ENCODE measurements around the gene SLC4A3.

The SLC4A3 gene

DNA sequence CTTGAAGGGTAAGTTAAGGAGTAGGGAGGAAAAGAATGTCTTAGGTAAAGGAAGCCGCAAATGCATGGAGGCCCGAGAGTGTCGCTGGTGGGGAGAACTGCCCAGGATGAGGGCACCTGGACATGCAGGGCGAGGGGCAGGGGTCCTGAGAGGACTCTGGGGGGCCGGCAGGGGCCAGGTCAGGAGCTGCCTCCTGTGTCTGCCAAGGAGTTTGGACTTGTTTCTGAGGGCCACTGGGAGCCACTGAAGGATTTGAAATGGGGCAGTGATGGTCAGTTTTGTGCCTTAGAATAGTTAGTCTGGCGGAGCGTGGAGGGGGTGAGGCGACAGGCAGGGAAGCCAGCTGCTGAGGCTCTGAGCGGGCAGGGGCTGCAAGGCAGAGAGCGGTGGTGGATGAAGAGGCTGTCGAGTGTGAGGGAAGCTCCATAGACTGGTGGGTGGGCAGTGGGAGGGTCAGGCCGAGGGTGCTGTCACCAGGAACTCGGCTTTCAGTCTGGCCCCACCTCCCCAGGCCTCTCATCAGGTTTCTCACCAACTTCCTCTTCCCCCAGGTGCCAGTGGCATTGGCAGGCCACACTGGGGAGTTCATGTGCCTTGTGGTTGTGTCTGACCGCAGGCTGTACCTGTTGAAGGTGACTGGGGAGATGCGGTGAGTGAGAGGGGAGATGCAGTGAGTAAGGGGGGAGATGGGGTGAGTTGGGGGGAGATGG is 14.7 kb upstream of the SLC4A3 start:
- DNase-seq (ENCODE audit: low read depth) = no peak

- DNase-seq (ENCODE audit: low read depth) = no peak
Measured at GRCh38 chr2:219613461-219614070, 13.9 kb upstream of the SLC4A3 start.

- no peak for DNase-seq (ENCODE audit: low read depth)
Measured at GRCh38 chr2:219614076-219614860, 13.2 kb upstream of the SLC4A3 start.

GRCh38 chr2:219615036-219615435 is 12.4 kb upstream of the SLC4A3 start:
- no peak for DNase-seq (ENCODE audit: low read depth)

- DNase-seq (ENCODE audit: low read depth) = no peak
Measured at GRCh38 chr2:219615894-219616293, 11.5 kb upstream of the SLC4A3 start.

- no peak for DNase-seq (ENCODE audit: low read depth)
Measured at GRCh38 chr2:219616550-219616949, 10.9 kb upstream of the SLC4A3 start.

DNA sequence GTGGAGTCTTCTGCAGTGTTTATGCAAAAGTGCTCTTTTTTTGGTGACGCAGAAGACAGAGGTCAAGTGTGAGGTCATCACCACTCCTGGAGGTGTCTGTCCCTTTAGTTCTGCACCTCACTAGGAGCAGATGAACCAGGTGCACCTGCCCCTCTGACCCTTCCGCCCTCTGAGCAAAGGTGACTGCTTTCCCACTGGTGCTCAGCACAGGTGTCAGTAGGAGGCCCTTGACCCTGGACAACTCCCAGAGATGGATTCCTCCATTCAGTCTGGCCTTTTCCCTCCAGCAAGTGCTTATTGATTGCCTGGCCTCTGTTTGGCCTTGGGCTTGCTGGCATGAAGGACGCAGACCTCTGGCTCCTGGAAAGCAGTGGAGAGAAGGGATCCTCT is 8.7 kb upstream of the SLC4A3 start:
- DNase-seq (ENCODE audit: low read depth) = no peak

DNA sequence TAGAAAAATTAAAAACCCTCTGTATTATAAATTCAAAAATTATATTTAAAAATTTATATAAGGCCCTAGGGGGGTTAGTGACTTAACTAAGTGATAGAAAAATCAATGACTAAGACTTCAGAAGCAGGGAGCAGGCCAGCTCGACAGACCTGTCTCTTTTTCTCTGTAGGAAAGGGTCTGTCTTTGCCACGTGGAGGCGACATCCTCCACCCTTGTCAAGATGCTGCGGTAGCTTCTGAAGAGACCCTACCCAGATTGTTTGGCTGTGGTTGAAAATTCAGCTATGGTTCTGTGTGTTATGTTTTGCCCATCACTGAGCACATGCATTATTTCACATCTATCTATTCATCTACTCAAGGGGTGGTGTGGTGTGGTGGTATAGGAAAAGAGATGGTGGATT is 8.2 kb upstream of the SLC4A3 start:
- no peak for DNase-seq (ENCODE audit: low read depth)

DNA sequence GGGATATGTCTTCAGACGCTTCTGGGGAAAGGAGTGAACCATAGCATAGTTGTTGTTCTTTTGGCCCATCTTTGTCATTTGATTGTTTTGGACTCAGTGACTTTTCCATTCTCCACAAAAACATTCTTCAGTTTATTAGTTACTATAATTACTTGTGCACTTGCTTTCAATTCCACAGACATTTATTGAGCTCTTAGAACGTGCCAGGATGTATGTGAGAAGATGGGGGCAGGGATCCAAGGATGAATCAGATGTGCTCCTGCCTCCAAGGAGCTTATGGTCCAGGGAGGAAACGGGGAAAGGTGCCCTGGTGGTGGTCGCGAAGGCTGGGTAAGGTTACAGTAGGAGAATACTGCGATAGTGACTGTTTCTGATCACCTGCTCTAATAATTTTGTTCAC is 6.9 kb upstream of the SLC4A3 start:
- no peak for DNase-seq (ENCODE audit: low read depth)

DNA sequence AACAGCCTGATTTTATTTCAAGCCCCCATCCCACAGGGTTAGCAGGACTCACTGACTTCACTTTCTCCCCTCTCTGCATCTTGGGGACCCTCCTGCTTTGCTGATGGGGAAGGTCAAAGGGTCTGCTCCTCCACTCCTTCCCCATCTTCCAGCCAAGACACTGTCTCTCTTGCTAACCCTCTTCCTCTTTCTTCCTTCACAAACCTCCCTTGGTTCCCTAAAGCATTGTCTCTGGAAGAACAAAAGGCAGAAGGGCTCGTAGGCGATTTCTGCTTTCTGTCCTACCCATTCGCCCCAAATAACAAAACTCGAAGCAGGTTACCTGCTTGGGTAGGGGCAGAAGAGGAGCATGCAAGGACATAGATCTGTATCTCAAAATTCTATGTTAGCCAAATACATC is 5.5 kb upstream of the SLC4A3 start:
- no peak for DNase-seq (ENCODE audit: low read depth)

- no peak for DNase-seq (ENCODE audit: low read depth)
Measured at GRCh38 chr2:219622472-219622871, 5.0 kb upstream of the SLC4A3 start.

- no peak for DNase-seq (ENCODE audit: low read depth)
Measured at GRCh38 chr2:219624565-219624964, 2.9 kb upstream of the SLC4A3 start.

GRCh38 chr2:219625179-219625578 is 2.3 kb upstream of the SLC4A3 start:
- DNase-seq (ENCODE audit: low read depth) = no peak

GRCh38 chr2:219626540-219626939 is 890 bp upstream of the SLC4A3 start:
- DNase-seq (ENCODE audit: low read depth) = no peak

DNA sequence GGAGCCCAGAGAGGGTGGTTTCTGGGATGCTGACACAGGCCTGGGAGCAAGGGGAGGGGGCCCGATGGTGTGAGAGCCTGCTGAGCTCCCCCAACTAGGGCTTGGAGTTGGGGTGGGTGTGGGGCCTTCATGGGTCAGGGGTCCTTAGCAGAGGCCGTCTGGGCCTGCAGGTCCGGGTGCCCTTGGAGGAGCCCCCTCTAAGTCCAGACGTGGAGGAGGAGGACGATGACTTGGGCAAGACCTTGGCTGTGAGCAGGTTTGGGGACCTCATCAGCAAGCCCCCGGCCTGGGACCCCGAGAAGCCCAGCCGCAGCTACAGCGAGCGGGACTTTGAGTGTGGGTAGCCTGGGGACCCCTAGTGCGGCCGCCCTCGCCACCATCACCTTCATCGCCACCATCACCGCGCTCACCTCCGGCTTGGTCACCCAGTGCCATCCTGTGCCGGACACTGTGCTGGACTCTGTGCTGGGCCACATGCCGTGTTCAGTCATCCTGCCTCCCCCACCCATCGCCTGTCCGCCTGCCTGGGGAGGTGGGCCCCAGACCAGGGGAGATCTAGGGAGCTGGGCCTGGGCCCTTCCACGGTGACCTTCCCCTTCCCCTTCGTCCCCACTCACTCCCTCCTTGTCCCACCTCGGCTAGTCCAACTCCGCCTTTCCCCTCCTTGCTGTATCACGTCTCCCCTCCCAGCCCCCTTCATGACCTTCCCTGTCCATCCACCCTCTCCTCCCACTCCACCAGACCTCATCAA is 980 bp downstream of the SLC4A3 start:
- DNase-seq (ENCODE audit: low read depth) = no peak

- no peak for DNase-seq (ENCODE audit: low read depth)
Measured at GRCh38 chr2:219628986-219629901, 1.8 kb downstream of the SLC4A3 start.

- no peak for DNase-seq (ENCODE audit: low read depth)
Measured at GRCh38 chr2:219629976-219630695, 2.7 kb downstream of the SLC4A3 start.

DNA sequence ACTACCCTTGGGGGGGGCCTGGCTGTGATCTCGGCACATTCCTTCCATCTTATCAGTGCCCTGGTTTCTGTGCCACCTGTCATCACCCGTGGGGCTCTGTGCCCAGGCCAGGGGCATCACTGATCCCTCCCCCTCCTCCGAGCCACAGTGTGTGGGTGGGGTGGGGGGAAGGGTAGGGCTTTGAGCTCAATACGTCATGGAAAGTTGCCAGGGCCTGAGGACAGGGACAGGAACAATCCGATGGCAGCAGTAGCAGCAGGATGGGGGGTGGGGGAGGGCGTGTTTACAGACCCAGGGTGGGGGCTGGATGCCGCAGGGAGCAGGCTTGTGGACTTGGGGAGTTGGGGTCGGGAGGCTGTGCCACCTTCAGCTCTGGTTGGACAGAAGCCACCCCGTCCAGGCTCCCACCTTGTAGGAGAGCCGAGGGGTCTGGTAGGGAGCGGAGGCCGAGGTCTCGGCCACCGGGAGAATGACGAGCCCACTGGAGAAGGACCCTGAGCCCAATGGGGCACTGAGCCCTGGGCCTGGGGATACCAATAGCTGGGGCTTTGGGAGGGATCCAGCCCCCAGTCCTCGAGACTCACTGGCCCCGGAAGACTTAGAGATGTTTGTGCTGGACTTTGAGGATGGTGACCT is 3.5 kb downstream of the SLC4A3 start:
- DNase-seq (ENCODE audit: low read depth) = no peak

GRCh38 chr2:219631406-219631891 is 4.0 kb downstream of the SLC4A3 start:
- no peak for DNase-seq (ENCODE audit: low read depth)
